A549 (cell line): ENCODE measurements around the gene BTF3.

Source experiments
- HDAC2 ChIP-seq: fragments of 200-600 bp; sonication (generic); IDR thresholded peaks from 2 replicates; pipeline ENCODE4 v1.6.1; 2016
- MAFK ChIP-seq: fragments of 450-650 bp; IDR thresholded peaks from 2 replicates; pipeline ENCODE4 v1.6.1; 2014; ENCODE audit not compliant: partially characterized antibody
- MAX ChIP-seq: IDR thresholded peaks from 2 replicates; pipeline ENCODE4 v1.6.1; 2012
- NR3C1 ChIP-seq: fragments of >200 bp; sonication (Bioruptor Twin); formaldehyde crosslinking; IDR thresholded peaks from 3 replicates; pipeline ENCODE4 v1.6.1; 2017
- RAD21 ChIP-seq, 2 experiments: fragments of >200 bp in 1 of 2; sonication (Bioruptor Twin) in 1 of 2; formaldehyde crosslinking in 1 of 2; IDR thresholded peaks in 1 of 2; conservative IDR thresholded peaks in 1 of 2; 2 replicates in 1 of 2; 3 replicates in 1 of 2; pipeline ENCODE4 v1.6.1; 2012 to 2018; ENCODE audit warnings: inconsistent platforms in 1 of 2
- TF ChIP-seq, protein P1 (sequence below): fragments of >200 bp; sonication (Bioruptor Twin); formaldehyde crosslinking; IDR thresholded peaks from 3 replicates; pipeline ENCODE4 v1.5.1; 2016

DNA sequence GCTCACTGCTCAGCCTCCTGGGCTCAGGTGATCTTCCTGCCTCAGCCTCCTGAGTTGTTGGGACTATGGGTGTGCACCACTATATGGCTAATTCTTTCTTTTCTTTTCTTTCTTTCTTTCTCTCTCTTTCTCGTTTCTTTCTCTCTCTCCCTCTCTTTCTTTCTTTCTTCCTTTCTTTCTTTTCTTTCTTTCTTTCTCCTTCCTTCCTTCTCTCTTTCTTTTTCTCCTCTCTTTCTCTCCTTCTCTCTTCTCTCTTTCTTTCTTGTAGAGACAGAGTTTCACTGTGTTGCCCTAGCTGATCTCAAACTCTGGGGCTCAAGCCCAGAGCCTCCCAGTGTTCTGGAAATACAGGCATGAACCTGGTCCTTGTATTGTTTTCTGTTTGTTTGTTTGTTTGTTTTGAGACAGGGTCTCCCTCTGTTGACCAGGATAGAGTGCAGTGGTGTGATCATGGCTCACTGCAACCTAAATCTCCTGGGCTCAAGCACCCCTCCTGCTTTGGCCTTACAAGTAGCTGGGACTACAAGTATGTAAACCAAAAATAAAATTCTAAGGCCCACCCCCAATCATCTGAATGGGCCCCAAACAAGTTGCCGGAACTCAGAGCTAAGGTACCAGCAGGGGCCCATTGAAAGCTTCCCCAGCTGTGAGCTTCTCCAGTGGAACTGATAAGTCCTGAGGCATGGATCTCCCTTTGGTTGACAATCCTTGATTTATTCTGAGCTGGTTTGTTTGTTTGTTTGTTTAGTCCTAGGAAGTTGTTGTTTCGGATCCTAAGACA lies 11.9 kb upstream of the BTF3 start:
- TF ChIP-seq MAFK, result no peak
- TF ChIP-seq, protein P1, sequence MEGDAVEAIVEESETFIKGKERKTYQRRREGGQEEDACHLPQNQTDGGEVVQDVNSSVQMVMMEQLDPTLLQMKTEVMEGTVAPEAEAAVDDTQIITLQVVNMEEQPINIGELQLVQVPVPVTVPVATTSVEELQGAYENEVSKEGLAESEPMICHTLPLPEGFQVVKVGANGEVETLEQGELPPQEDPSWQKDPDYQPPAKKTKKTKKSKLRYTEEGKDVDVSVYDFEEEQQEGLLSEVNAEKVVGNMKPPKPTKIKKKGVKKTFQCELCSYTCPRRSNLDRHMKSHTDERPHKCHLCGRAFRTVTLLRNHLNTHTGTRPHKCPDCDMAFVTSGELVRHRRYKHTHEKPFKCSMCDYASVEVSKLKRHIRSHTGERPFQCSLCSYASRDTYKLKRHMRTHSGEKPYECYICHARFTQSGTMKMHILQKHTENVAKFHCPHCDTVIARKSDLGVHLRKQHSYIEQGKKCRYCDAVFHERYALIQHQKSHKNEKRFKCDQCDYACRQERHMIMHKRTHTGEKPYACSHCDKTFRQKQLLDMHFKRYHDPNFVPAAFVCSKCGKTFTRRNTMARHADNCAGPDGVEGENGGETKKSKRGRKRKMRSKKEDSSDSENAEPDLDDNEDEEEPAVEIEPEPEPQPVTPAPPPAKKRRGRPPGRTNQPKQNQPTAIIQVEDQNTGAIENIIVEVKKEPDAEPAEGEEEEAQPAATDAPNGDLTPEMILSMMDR, result no peak
- TF ChIP-seq HDAC2, result no peak
- TF ChIP-seq NR3C1, result no peak
- no peak for TF ChIP-seq MAX
- TF ChIP-seq RAD21 (conservative IDR thresholded peaks at IDR 0.05 in 1 of 2, IDR thresholded peaks at IDR 0.05 in 1 of 2), result no peak
